K562 (cell line): ENCODE results near the gene MMP23B. TPM values are rescaled to one million over a fixed set of nuclear protein-coding genes. Genes with fewer than 3 reads are reported as not detected.

Experiments used
- ATAC-seq: fragments of 200-7000 bp; cut with Tn5 transposase; 3 replicates; pipeline ENCODE4 v1.9.1; 2020; ENCODE audit warnings: moderate library complexity
- BruUV-seq: library from RNA; stranded (reverse); fragments of 400-500 nt; replicated peaks from 2 replicates; lab custom pipeline; 2021; lab: Mats Ljungman, UMichigan
- CTCF ChIA-PET: fragments of 300-600 bp; formaldehyde crosslinking; extraction: SDS; loops from one replicate; lab custom pipeline; 2021; ENCODE audit warnings: low intra/inter-chr PET ratio; lab: Yijun Ruan, JAX
- POLR2A ChIA-PET: fragments of 300-600, 350-650 bp; sonication (Branson Sonifier 250); formaldehyde crosslinking; extraction: SDS; loops from one replicate; lab custom pipeline; 2021; ENCODE audit warnings: antibody characterized with exemption, inconsistent platforms; lab: Yijun Ruan, JAX
- DNase-seq, 4 experiments: peaks; one replicate each; pipeline versions ENCODE4 v3.0.0 to v3.0.0-alpha.2; 2011 to 2018; ENCODE audit warnings: low spot score in 3 of 4, mixed read lengths in 3 of 4; ENCODE audit errors: extremely low read depth in 1 of 4
- FAIRE-seq: peaks from 2 replicates; lab custom pipeline; 2011; peaks lifted over from hg19 to GRCh38; lab: Jason Lieb, UNC
- H2AFZ ChIP-seq: 2 replicates; pipeline ENCODE4 v1.6.0; 2011; ENCODE audit warnings: low read depth, low read length, control low read depth, inconsistent platforms
- H3K27ac ChIP-seq: fragments of 200-600 bp; 3 replicates; pipeline ENCODE4 v1.8.0; 2011; ENCODE audit warnings: low read depth, mild to moderate bottlenecking, control low read depth, inconsistent platforms, low read length, moderate library complexity, mixed read lengths; ENCODE audit errors: extremely low read depth
- H3K27me3 ChIP-seq, 2 experiments: fragments of 300-600 bp in 1 of 2; 2 replicates in 1 of 2; 3 replicates in 1 of 2; pipeline versions ENCODE4 v1.6.0 to v1.8.0; 2011; ENCODE audit warnings: inconsistent platforms in 2 of 2, low read length in 2 of 2, mild to moderate bottlenecking in 1 of 2, mixed read lengths in 1 of 2, moderate library complexity in 1 of 2; ENCODE audit not compliant: control insufficient read depth in 2 of 2, insufficient read depth in 2 of 2
- H3K36me3 ChIP-seq: fragments of 300-600 bp; 3 replicates; pipeline ENCODE4 v1.8.0; 2011; ENCODE audit warnings: mild to moderate bottlenecking, low read length, inconsistent platforms; ENCODE audit not compliant: control insufficient read depth, insufficient read depth
- H3K4me1 ChIP-seq, 2 experiments: fragments of 200-600 bp in 1 of 2; replicated peaks in 1 of 2; 2 replicates in 1 of 2; 3 replicates in 1 of 2; pipeline versions ENCODE4 v1.5.1 to v1.8.0; 2011; ENCODE audit warnings: inconsistent platforms in 2 of 2, low read length in 2 of 2, mild to moderate bottlenecking in 1 of 2, mixed read lengths in 1 of 2, moderate library complexity in 1 of 2; ENCODE audit not compliant: control insufficient read depth in 2 of 2, insufficient read depth in 2 of 2
- H3K4me2 ChIP-seq: 2 replicates; pipeline ENCODE4 v1.6.1; 2011; ENCODE audit warnings: low read length, control low read depth, inconsistent platforms, mixed read lengths; ENCODE audit not compliant: insufficient read depth
- H3K4me3 ChIP-seq: fragments of 200-600 bp; sonication (generic), shearing (Covaris generic); 2 replicates; pipeline ENCODE4 v1.5.1; 2016; ENCODE audit warnings: control low read depth, inconsistent platforms
- H3K79me2 ChIP-seq: fragments of 200-600 bp; 3 replicates; pipeline ENCODE4 v1.8.0; 2011; ENCODE audit warnings: low read length, inconsistent platforms; ENCODE audit not compliant: control insufficient read depth, insufficient read depth
- H3K9ac ChIP-seq, 2 experiments: 2 replicates each; pipeline versions ENCODE4 v1.6.0 to v1.6.1; 2011; ENCODE audit warnings: low read depth in 2 of 2, low read length in 2 of 2, control low read depth in 1 of 2, inconsistent platforms in 1 of 2, mild to moderate bottlenecking in 1 of 2, mixed read lengths in 1 of 2; ENCODE audit not compliant: insufficient read depth in 1 of 2
- H3K9me1 ChIP-seq: one replicate; pipeline ENCODE4 v1.6.0; 2011; ENCODE audit warnings: inconsistent platforms, mild to moderate bottlenecking, low read length, moderate library complexity; ENCODE audit not compliant: control insufficient read depth, insufficient read depth
- H3K9me3 ChIP-seq: replicated peaks from 2 replicates; pipeline ENCODE4 v1.5.1; 2011; ENCODE audit warnings: low read depth, low read length, inconsistent platforms; ENCODE audit not compliant: control insufficient read depth, insufficient read depth
- H4K20me1 ChIP-seq: replicated peaks from 2 replicates; pipeline ENCODE4 v1.6.1; 2011; ENCODE audit warnings: low read length, inconsistent platforms, mixed read lengths; ENCODE audit not compliant: control insufficient read depth, insufficient read depth
- CREB1 ChIP-seq, 2 experiments: sonication (generic) in 1 of 2; formaldehyde crosslinking in 1 of 2; IDR thresholded peaks; 2 replicates each; pipeline versions ENCODE4 v1.6.1 to v1.8.0; 2012 to 2022; ENCODE audit warnings: inconsistent platforms in 1 of 2, mild to moderate bottlenecking in 1 of 2, missing genetic modification reagents in 1 of 2, moderate library complexity in 1 of 2
- CTBP1 ChIP-seq: fragments of 450-650 bp; IDR thresholded peaks from 2 replicates; pipeline ENCODE4 v1.6.1; 2016; ENCODE audit warnings: borderline replicate concordance
- DIDO1 ChIP-seq: fragments of 450-650 bp; IDR thresholded peaks from 2 replicates; pipeline ENCODE4 v1.6.1; 2016; ENCODE audit warnings: low read depth, missing biosample characterization, missing genetic modification characterization
- DLX4 ChIP-seq: fragments of 250-450 bp; sonication (Bioruptor Pico); IDR thresholded peaks from 2 replicates; pipeline ENCODE4 v1.6.1; 2021; ENCODE audit warnings: mild to moderate bottlenecking
- ELK3 ChIP-seq: fragments of 450-650 bp; formaldehyde crosslinking; IDR thresholded peaks from 2 replicates; pipeline ENCODE4 v1.4.0; 2020; ENCODE audit warnings: mild to moderate bottlenecking
- GABPB2 ChIP-seq: fragments of 250-450 bp; sonication (Bioruptor Pico); conservative IDR thresholded peaks from 2 replicates; pipeline ENCODE4 v1.5.1; 2021; ENCODE audit warnings: mild to moderate bottlenecking
- HLTF ChIP-seq: fragments of 450-650 bp; IDR thresholded peaks from 2 replicates; pipeline ENCODE4 v1.6.1; 2016
- MTA3 ChIP-seq: fragments of 450-650 bp; formaldehyde crosslinking; IDR thresholded peaks from 2 replicates; pipeline ENCODE4 v1.6.1; 2017; ENCODE audit warnings: mild to moderate bottlenecking, borderline replicate concordance
- NRF1 ChIP-seq, 2 experiments: fragments of 450-650 bp; IDR thresholded peaks in 1 of 2; conservative IDR thresholded peaks in 1 of 2; 2 replicates each; pipeline ENCODE4 v1.6.1; 2014; ENCODE audit warnings: mild to moderate bottlenecking in 2 of 2
- RBFOX2 ChIP-seq: fragments of 200-400 bp; formaldehyde crosslinking; IDR thresholded peaks from 2 replicates; pipeline ENCODE4 v1.6.1; 2017; ENCODE audit warnings: low read depth, mild to moderate bottlenecking, low read length, moderate library complexity
- SMARCC2 ChIP-seq: fragments of 450-650 bp; IDR thresholded peaks from 2 replicates; pipeline ENCODE4 v1.6.1; 2017; ENCODE audit warnings: antibody characterized with exemption, moderate library complexity, mild to moderate bottlenecking, low read depth
- TFAM ChIP-seq: fragments of 250-450 bp; sonication (Bioruptor Pico); conservative IDR thresholded peaks from 2 replicates; pipeline ENCODE4 v1.5.0; 2021; ENCODE audit warnings: mild to moderate bottlenecking, moderate library complexity
- ZBTB43 ChIP-seq: sonication (generic); formaldehyde crosslinking; IDR thresholded peaks from 2 replicates; pipeline ENCODE4 v1.8.0; 2023; ENCODE audit warnings: mild to moderate bottlenecking, missing genetic modification reagents
- ZBTB49 ChIP-seq: sonication (generic); formaldehyde crosslinking; IDR thresholded peaks from 2 replicates; pipeline ENCODE4 v1.8.0; 2022; ENCODE audit warnings: missing genetic modification reagents, mild to moderate bottlenecking, borderline replicate concordance
- ZNF274 ChIP-seq: IDR thresholded peaks from 2 replicates; pipeline ENCODE4 v1.6.1; 2011; ENCODE audit warnings: low read depth, mild to moderate bottlenecking, low read length, moderate library complexity, borderline replicate concordance
- ZNF507 ChIP-seq: conservative IDR thresholded peaks from 2 replicates; pipeline ENCODE4 v1.6.1; 2017; ENCODE audit warnings: missing genetic modification characterization, missing compliant biosample characterization
- ZNF551 ChIP-seq: fragments of 250-450 bp; sonication (Bioruptor Pico); IDR thresholded peaks from 2 replicates; pipeline ENCODE4 v1.5.0; 2021; ENCODE audit warnings: mild to moderate bottlenecking, moderate library complexity
- ZNF695 ChIP-seq: fragments of 450-650 bp; formaldehyde crosslinking; IDR thresholded peaks from 2 replicates; pipeline ENCODE4 v1.4.0; 2020; ENCODE audit warnings: mild to moderate bottlenecking, moderate library complexity
- WGBS: fragments of 100-300 bp; shearing (Covaris generic); methylation state at CpG from one replicate; pipeline ENCODE4 v1.1.6; 2016; ENCODE audit warnings: low coverage, mixed read lengths; ENCODE audit not compliant: insufficient coverage; ENCODE audit errors: missing lambda C conversion rate; 5-methylcytosine and 5-hydroxymethylcytosine counted together
- in situ Hi-C: fragments of 300-500 bp; cut with MboI; formaldehyde crosslinking; loops from 4 replicates; pipeline ENCODE4 v1.15.0; 2018; ENCODE audit warnings: inconsistent platforms, mixed read lengths
- intact Hi-C: fragments of 100-400 bp; cut with micrococcal nuclease; formaldehyde crosslinking; loops from 2 replicates; pipeline ENCODE4 v1.14.2; 2022
- polyA plus RNA-seq, 8 experiments: library from polyadenylated mRNA; depleted of rRNA in 4 of 8; stranded (reverse) in 5 of 8; unstranded in 3 of 8; fragments of >200 nt; fragmentation: Nextera tagmentation in 2 of 8; fragmentation: Illumina TruSeq in 1 of 8; extraction: Ambion mirVana in 2 of 8; extraction: Trizol in 1 of 8; gene quantifications; 2 replicates each; pipeline versions ENCODE4 v1.2.1 to v1.2.3, GENCODE V29; 2011 to 2014; ENCODE audit warnings: inconsistent platforms in 1 of 8, missing spikeins in 1 of 8
- total RNA-seq, 7 experiments: library from RNA; depleted of rRNA in 6 of 7; stranded (reverse); fragments of >200 nt in 6 of 7; fragmentation: Illumina TruSeq in 2 of 7; extraction: Trizol in 2 of 7; gene quantifications; 2 replicates each; pipeline versions ENCODE4 v1.2.1 to v1.2.3, GENCODE V29; 2011 to 2021; ENCODE audit warnings: low replicate concordance in 1 of 7

The MMP23B gene
- total and polyA plus RNA-seq, 9 of the 15 experiments (the other 6 are each of a cell fraction or from before 2014, with no cell fraction given) = 0.28 to 1.2 (median 0.41) TPM; not detected in 5

- no peaks in the 10 kb centered on the region; the same call in 2 of the 3 replicates for H3K79me2 ChIP-seq
- H3K9me3 ChIP-seq = no peaks in the 10 kb centered on the region
- no peaks in the 10 kb centered on the region; the same call in 1 of the 2 replicates for H4K20me1 ChIP-seq
- H3K4me1 ChIP-seq = peaks cover 20 to 76% of the 10 kb centered on the region in 2 experiments; a peak in 4 of 5 replicates
- ChIA-PET POLR2A (interaction anchor here (0.7 to 2.2 kb wide), 3 partner anchors 15 to 20 kb away, joined by 4 to 13 read pairs (median 9); no protein-coding TSS in a partner anchor), CTCF (no interaction called here)
- H3K4me3 ChIP-seq = no peak overlapping the region
- ATAC-seq (no peak), FAIRE-seq (no peak), DNase-seq (peak in 1 of 4 experiments; percentile 5)
- intact Hi-C loops = no loop called here
- in situ Hi-C loops = no loop called here
- peak overlapping the region in 1 of 2 experiments; percentile 89; a peak in 2 of 4 replicates for H3K9ac ChIP-seq
- no peak overlapping the region for H3K4me2 ChIP-seq
- TSS peak; percentile 43 for BruUV-seq
- H3K27me3 ChIP-seq = no peaks in the 10 kb centered on the region
- no peaks in the 10 kb centered on the region for H3K9me1 ChIP-seq
- H3K36me3 ChIP-seq = no peaks in the 10 kb centered on the region
- H3K27ac ChIP-seq = no peak overlapping the region
- H2AFZ ChIP-seq = no peak overlapping the region
- 79% methylated on average over 23 of the region's 28 CpGs for WGBS
- TF ChIP-seq ZNF551 (no peak), HLTF (no peak), ZNF507 (no peak), RBFOX2 (peak; percentile 29; the same call in 1 of the 2 replicates), GABPB2 (CRISPR knock-in tag) (no peak), CREB1 (IDR thresholded peaks at IDR 0.05) (no peak), CREB1 (CRISPR knock-in tag; IDR thresholded peaks at IDR 0.05) (0 out of 2 replicates have a peak, but pooled peaks have one; percentile 5), ZNF274 (no peak), MTA3 (no peak), ZBTB43 (CRISPR knock-in tag) (no peak), SMARCC2 (no peak), ELK3 (CRISPR knock-in tag) (no peak), CTBP1 (no peak), NRF1 (conservative IDR thresholded peaks at IDR 0.05 in 1 of 2, IDR thresholded peaks at IDR 0.05 in 1 of 2) (no peak), ZBTB49 (CRISPR knock-in tag) (no peak), DIDO1 (tag) (no peak), ZNF695 (CRISPR knock-in tag) (no peak), TFAM (CRISPR knock-in tag) (no peak), DLX4 (CRISPR knock-in tag) (no peak)
Observed at GRCh38 chr1:1598051-1598719, 33.8 kb upstream of the MMP23B start.
